Measurements from ENCODE around the gene HABP2. TPM values are rescaled to one million over a fixed set of nuclear protein-coding genes. Genes with fewer than 3 reads are reported as not detected.

Gene HABP2
- total RNA-seq, 4 donors from 2014 or later, result 0.15 to 5.6 (median 0.41) TPM; not detected in 1

DNA sequence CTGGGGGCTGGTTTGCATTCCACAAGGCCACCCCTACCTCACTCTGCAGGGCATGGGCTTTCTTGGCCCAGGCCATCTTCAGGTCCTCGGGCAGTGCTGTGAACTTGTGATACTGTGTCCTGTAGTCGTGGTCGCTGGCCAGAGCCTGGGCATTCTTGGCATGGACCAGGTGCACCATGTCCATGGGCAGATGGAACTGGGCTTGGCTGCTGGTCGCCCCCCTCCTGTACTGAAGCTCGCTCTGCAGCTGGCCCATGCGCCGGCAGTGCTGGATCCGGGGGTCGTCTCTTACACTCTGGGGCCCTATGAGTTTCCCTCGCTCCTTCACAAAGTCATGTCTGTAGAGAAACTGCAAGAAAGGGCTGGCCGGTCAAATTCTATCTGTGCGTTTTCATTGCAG is 51.7 kb downstream of the HABP2 start:
- DNase-seq, result no peak
- Histone ChIP-seq H3K27me3 (no peaks in the 10 kb centered on the region), H3K9me3 (no peaks in the 10 kb centered on the region), H3K4me3 (no peak overlapping the region), H3K27ac (no peak overlapping the region), H3K36me3 (no peaks in the 10 kb centered on the region), H3K4me1 (no peaks in the 10 kb centered on the region)
- intact Hi-C loops (cut with DNase I; ENCODE audit: low total_unique reads), result no loop called here
- TF ChIP-seq POLR2A (IDR thresholded peaks at IDR 0.05), result no peak
- TF ChIP-seq, protein P1, sequence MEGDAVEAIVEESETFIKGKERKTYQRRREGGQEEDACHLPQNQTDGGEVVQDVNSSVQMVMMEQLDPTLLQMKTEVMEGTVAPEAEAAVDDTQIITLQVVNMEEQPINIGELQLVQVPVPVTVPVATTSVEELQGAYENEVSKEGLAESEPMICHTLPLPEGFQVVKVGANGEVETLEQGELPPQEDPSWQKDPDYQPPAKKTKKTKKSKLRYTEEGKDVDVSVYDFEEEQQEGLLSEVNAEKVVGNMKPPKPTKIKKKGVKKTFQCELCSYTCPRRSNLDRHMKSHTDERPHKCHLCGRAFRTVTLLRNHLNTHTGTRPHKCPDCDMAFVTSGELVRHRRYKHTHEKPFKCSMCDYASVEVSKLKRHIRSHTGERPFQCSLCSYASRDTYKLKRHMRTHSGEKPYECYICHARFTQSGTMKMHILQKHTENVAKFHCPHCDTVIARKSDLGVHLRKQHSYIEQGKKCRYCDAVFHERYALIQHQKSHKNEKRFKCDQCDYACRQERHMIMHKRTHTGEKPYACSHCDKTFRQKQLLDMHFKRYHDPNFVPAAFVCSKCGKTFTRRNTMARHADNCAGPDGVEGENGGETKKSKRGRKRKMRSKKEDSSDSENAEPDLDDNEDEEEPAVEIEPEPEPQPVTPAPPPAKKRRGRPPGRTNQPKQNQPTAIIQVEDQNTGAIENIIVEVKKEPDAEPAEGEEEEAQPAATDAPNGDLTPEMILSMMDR (IDR thresholded peaks at IDR 0.05), result no peak

DNA sequence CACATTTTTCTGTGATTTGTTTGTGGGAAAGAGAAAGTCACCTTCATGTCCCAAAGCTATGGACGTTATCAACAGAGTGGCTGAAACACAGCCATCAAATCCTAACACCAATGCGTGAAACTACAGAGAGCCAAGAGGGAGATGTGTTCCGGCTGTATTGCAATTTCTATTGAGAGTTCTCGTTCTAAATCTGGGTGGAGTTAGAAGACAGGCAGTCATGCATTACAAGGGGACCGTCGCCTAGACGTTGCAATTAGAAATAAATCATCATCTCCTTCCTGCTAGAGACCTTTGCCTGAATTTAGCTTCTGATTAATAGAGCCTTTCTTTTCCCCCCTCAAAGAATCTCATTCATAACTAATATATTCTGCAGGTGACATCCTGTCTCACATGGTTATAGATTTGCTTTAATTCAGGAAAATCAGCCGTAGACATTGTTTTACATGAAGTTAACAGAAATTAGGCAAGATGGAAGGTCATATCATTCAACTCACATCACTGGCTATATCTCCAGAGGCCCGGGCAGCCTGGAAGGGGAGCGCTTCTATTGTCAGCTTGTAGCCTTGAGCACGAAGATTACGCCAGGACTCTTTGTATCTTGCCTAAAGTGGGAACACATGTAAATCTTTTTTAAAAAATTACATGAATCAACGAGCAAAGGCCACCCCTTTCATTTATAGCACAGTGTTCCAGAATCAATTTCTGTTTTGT is 52.6 kb downstream of the HABP2 start:
- H3K36me3 ChIP-seq, result no peaks in the 10 kb centered on the region
- DNase-seq, result no peak
- no peaks in the 10 kb centered on the region for H3K27me3 ChIP-seq
- H3K27ac ChIP-seq, result no peak overlapping the region
- TF ChIP-seq, protein P1 (IDR thresholded peaks at IDR 0.05), result no peak
- no peak for TF ChIP-seq POLR2A (IDR thresholded peaks at IDR 0.05)
- no peak overlapping the region for H3K4me3 ChIP-seq
- H3K4me1 ChIP-seq, result no peaks in the 10 kb centered on the region
- H3K9me3 ChIP-seq, result no peaks in the 10 kb centered on the region
- intact Hi-C loops (cut with DNase I; ENCODE audit: low total_unique reads), result no loop called here

DNA sequence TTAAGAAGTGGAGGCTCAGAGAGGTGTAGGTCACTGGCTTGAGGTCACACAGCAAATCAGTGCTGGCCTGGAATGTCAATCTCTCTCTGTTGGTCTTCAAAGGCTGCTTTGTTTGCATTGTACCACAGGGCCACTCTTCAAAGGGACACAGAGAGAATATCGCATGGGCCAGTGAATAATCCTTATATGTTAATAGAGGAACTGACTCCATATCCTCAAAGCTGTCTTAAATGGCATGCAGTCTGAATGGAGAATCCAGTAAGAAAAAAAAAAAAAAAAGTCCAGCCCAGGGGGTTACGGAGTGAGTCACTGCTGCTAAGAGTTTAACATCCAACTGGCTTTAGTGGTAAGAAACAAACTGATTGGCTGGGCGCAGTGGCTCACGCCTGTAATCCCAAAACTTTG is 56.9 kb downstream of the HABP2 start:
- Histone ChIP-seq H3K9me3 (no peaks in the 10 kb centered on the region), H3K36me3 (no peaks in the 10 kb centered on the region), H3K27me3 (no peaks in the 10 kb centered on the region), H3K4me3 (no peak overlapping the region), H3K4me1 (no peaks in the 10 kb centered on the region), H3K27ac (no peak overlapping the region)
- TF ChIP-seq, protein P1 (IDR thresholded peaks at IDR 0.05), result no peak
- no peak for TF ChIP-seq POLR2A (IDR thresholded peaks at IDR 0.05)
- intact Hi-C loops (cut with DNase I; ENCODE audit: low total_unique reads), result no loop called here
- no peak for DNase-seq

DNA sequence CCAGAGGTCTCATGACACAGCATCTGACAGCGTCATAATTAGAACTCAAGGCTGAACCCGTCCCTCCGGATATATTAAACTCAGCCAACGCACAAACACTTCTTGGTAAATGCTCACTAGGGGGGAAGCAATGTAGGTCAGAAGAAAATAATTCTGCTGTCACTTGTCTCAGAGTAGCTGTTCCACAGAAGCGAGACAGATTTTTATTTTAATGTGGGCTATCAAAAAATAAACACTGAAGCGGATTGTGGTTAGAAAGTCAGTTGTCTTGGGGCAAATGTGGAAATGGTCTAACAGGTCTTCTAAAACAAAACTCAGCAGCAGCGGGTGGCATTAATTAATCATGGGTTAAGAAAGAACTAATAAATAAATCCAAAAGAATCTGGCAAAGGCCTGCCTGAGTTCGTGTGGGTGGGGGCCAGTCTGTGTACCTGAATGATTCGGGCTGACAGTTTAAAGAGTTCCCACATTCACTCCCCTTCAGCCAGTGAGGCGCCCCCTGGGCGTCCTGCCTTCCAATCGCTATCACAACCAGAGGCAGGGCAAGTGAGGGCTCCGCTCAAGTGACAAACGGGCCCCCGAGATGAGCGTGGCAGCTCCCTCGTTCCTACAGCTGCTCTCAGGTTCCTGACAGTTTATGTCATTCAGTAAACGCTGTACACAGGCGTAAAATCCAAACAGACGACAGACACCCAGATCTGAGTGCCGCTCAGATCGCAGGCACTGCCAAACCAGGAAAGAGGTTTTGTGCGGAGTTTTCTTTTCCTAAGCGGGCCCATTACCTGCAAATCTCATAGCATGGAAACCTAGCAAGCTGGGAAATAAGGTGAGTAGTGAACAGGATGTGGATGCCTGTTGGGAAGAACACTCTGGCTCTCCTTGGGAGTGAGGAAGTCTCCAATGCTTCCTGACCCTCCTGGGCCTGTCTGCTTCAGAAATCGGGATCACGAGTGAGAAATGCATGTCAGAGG is 58.1 kb downstream of the HABP2 start:
- no peaks in the 10 kb centered on the region for H3K9me3 ChIP-seq
- H3K27me3 ChIP-seq, result no peaks in the 10 kb centered on the region
- no peaks in the 10 kb centered on the region for H3K36me3 ChIP-seq
- no peaks in the 10 kb centered on the region for H3K4me1 ChIP-seq
- no peak for DNase-seq
- TF ChIP-seq, protein P1 (IDR thresholded peaks at IDR 0.05), result no peak
- no peak for TF ChIP-seq POLR2A (IDR thresholded peaks at IDR 0.05)
- H3K4me3 ChIP-seq, result no peak overlapping the region
- no peak overlapping the region for H3K27ac ChIP-seq
- intact Hi-C loops (cut with DNase I; ENCODE audit: low total_unique reads), result no loop called here

DNA sequence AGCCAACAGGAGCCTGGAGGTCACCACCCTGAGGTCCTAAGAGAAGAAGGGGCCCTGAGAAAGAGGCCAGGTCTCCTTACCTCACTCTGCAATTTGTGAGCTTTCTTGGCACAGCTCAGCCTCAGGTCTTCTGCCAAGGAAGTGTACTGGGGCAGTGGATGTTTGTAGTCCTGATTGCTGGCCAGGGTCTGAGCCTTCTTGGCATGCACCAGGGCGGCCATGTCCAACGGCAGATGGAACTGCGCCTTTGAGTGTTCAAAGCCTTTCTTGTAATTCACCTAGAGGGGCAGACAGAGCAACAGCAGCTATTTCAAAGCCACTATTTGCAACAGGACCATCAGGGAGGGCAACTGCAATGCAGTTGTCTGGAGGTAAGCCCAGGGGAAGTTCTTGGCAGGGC is 59.3 kb downstream of the HABP2 start:
- TF ChIP-seq, protein P1 (IDR thresholded peaks at IDR 0.05), result no peak
- no peak for TF ChIP-seq POLR2A (IDR thresholded peaks at IDR 0.05)

More for the DNA sequence above, 59.3 kb downstream of the HABP2 start:
- Histone ChIP-seq H3K27me3 (no peaks in the 10 kb centered on the region), H3K9me3 (no peaks in the 10 kb centered on the region), H3K36me3 (no peaks in the 10 kb centered on the region), H3K27ac (no peak overlapping the region), H3K4me1 (no peaks in the 10 kb centered on the region), H3K4me3 (no peak overlapping the region)
- intact Hi-C loops (cut with DNase I; ENCODE audit: low total_unique reads), result no loop called here
- no peak for DNase-seq

Data from uterus (tissue), 4 donors.